Epithelial cell of proximal tubule (primary cell): ENCODE measurements around the gene EFCAB5. TPM values are rescaled to one million over a fixed set of nuclear protein-coding genes. Genes with fewer than 3 reads are reported as not detected.

Source experiments
- DNase-seq: peaks from one replicate; pipeline ENCODE4 v3.0.0-alpha.2; 2011; ENCODE audit warnings: low read depth
- H3K4me3 ChIP-seq: 2 replicates; pipeline ENCODE4 v1.5.1; 2011; ENCODE audit warnings: low read depth, mild to moderate bottlenecking, low read length
- total RNA-seq: library from RNA; depleted of rRNA; stranded (reverse); fragments of >200 nt; gene quantifications from 2 replicates; pipeline ENCODE4 v1.2.3, GENCODE V29; 2015
- TF ChIP-seq, protein P1 (sequence below): conservative IDR thresholded peaks from 2 replicates; pipeline ENCODE4 v1.5.1; 2012; ENCODE audit warnings: low read depth, mild to moderate bottlenecking, low read length

The EFCAB5 gene
- total RNA-seq, 1 donor from 2014 or later = 2.5 TPM

DNA sequence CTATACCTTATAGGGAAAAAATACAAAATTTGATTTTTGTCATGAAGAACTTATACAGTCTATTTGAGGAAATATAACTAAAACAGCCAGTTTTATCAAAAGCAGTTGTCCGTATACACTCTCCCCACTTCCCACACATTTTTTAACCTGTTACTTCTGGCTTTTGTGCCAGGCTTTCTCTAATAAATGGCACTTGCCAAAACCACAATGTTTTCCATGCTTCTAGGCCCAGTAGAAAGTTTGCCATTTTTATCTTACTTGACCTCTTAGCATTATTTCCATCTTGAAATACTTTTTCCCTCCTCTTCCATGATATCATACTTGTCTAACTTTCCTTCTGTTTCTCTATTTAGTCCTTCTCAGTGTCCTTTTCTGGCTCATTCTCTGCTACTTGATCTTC lies 38.8 kb downstream of the EFCAB5 start:
- H3K4me3 ChIP-seq = no peak overlapping the region
- TF ChIP-seq, protein P1, sequence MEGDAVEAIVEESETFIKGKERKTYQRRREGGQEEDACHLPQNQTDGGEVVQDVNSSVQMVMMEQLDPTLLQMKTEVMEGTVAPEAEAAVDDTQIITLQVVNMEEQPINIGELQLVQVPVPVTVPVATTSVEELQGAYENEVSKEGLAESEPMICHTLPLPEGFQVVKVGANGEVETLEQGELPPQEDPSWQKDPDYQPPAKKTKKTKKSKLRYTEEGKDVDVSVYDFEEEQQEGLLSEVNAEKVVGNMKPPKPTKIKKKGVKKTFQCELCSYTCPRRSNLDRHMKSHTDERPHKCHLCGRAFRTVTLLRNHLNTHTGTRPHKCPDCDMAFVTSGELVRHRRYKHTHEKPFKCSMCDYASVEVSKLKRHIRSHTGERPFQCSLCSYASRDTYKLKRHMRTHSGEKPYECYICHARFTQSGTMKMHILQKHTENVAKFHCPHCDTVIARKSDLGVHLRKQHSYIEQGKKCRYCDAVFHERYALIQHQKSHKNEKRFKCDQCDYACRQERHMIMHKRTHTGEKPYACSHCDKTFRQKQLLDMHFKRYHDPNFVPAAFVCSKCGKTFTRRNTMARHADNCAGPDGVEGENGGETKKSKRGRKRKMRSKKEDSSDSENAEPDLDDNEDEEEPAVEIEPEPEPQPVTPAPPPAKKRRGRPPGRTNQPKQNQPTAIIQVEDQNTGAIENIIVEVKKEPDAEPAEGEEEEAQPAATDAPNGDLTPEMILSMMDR = no peak
- no peak for DNase-seq

DNA sequence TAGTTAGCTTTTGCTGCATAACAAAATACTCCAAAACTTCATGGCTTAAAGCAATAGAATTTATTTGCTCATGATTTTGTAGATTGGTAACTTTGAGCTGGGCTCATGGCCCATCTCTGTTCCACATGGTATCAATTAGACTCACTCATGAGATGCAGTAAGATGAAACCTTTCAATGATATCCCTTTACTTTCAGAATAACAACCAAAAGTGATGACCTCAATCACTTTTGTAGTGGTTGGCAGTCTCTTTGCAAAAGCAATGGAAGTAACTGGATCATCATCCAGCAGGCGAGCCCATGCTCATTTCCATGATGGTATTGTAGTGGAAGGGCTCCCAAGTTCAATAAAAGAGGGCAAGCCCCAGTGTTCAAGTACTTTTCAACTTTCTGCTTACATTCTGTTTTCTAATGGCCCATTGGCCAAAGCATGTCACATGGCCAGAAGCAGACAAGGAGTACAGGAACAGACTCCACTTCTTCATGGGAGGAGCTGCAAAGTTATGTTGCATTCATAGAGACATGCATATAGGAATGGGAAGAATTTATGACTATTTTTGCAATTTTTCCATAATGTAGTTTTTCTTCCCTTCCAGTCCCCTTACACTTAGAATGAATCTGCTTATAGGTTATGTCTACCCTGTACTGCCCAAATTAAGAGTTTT lies 41.7 kb downstream of the EFCAB5 start:
- DNase-seq = no peak
- TF ChIP-seq, protein P1 = no peak
- H3K4me3 ChIP-seq = no peak overlapping the region

DNA sequence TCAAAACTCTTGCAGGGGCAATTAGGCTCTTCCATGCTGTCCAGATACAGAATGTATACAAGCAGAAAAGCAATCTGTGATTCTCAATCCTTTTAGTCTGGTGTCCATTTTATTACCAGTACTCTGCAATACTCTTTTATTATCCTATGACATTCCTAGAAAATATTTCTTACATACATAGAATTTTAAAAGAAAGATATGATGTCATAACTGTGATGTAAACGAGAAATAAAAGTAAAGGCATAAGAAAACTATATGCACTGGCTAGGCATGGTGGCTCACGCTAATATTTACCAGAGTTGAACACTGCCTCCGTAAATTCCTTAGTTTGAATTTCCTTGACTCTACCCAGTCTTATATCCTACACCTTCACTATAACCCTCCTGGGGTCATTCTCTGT lies 55.0 kb downstream of the EFCAB5 start:
- no peak for DNase-seq
- no peak overlapping the region for H3K4me3 ChIP-seq
- TF ChIP-seq, protein P1 = no peak

DNA sequence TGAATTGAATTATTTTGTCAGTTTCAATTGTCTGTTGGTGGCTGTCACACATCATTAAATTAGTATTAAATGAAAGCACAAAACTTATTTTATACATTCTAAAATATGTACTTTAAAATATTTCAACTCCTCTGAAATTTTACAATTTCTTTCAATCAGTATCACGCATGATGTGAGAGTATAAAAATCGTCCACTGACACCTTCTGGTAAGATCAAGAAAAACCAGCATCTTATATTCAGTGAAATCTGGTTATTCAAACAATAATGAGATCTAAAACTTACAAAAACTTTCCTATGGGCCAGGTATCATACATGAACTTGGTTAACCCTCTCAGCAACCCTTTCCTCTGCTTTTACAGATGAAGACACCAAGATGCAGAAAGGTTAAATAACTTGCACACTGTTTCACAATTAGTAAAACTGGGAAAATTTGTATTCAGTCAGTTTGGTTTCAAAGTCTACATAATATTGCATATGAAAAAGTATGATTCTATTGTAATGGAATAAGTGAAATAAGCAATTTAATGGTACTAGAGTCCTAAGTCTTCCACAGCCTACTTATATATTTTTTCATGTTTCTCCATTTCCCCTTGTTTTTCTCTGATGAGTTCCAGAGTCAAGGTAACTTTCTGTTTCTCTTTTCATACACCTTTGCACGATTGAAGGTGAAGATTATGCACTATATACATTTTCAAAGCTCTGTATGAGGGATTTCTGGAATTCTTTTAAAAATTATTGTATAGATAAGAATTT lies 58.7 kb downstream of the EFCAB5 start:
- DNase-seq = no peak
- no peak overlapping the region for H3K4me3 ChIP-seq
- TF ChIP-seq, protein P1 = no peak

DNA sequence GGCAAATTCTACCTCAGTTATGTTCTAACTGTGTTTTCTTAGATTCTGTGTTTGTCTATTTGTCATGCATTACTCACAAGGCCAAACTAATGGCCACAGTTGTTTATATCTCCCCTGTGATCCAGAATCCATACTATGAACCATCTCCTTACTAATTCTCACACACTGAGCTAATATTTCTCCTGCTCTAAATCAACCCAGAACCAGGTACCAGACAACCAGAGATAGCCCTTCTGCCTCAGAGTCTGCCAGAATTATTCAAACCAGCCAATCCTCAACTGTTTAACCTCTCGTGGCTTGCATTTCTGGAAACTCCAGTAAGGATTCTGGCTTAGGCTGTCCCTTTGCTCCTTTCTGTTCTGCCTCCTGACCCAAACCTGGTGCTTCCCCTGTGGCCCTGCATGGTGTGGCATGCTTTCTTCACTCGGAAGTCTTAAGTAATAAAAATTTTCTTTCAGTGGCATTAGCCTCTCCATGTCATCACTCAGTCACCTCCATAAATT lies 59.4 kb downstream of the EFCAB5 start:
- DNase-seq = no peak
- no peak overlapping the region for H3K4me3 ChIP-seq
- TF ChIP-seq, protein P1 = no peak

DNA sequence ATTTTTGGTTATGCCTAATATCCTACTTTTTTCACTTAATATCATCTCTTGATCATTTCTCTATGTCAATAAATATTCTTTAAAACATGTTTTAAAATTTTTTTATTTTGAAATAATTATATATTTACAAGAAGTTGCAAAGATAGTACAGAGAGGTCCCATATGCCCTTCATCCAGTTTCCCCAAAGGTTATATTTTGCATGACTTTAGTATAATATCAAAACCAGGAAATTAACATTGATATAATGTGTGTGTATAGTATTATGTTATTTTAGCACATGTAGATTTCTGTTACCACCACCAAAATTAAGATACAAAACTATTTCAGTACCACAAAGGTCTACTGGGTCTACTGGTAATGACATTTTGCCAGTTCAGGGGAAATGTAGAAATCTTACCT lies 60.7 kb downstream of the EFCAB5 start:
- no peak overlapping the region for H3K4me3 ChIP-seq
- DNase-seq = no peak
- TF ChIP-seq, protein P1 = no peak
